GM18508 (cell line): ENCODE results near the gene PTPRN2.

ENCODE experiments used
- ATAC-seq: cut with Tn5 transposase; IDR thresholded peaks from one replicate; pipeline ENCODE4 v1.9.1; 2021; ENCODE audit warnings: moderate number of reproducible peaks; ENCODE audit not compliant: insufficient read depth, unreplicated experiment

PTPRN2 gene

DNA sequence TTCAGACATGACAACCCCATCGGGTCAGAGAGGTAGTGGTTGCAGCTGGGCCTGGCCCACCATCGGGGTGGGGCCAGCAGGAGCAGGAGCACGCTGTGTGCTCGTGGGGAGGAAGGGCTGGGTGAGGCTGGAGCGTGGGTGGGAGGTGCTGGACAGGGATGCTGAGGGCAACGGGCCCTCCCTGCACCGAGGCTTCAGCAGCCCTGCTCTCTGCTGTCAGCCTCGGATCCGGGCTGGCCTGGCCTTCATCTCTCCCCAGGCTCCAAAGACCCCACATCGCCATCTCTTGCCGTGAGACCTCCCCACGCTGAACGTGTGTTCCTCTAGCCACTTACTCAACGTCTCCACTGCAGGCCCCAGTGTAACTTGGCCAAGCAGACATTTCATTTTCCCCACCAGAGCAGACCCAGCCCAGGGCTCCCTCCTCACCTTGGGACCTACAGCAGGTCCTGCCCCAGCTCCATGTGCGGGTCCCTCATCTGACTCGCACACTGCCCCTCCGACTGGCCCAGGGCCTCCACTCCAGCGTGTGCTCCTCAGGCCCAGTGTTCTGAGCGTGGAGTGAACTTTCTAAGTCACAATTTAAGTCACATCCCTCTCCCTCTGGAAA lies 788.4 kb downstream of the PTPRN2 start:
- ATAC-seq = no peak

DNA sequence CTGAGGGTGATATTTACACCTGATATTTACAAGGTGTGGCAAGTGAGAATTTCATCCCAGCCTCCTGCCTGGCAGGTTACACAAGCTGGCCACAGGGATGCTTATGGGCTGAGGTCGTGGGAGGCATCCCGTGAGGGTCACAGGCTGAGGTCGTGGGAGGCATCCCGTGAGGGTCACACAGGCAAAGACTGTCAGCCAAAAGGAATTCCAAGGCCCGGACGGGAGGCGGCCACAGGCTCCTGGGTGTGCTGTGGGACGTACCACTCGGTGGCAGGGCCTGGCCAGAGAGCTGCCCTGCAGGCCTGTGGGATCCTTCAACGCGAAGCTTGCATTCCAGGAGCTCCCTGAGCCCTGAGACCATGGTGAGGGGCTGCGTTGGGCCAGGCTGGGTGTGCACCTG lies 790.3 kb downstream of the PTPRN2 start:
- no peak for ATAC-seq

DNA sequence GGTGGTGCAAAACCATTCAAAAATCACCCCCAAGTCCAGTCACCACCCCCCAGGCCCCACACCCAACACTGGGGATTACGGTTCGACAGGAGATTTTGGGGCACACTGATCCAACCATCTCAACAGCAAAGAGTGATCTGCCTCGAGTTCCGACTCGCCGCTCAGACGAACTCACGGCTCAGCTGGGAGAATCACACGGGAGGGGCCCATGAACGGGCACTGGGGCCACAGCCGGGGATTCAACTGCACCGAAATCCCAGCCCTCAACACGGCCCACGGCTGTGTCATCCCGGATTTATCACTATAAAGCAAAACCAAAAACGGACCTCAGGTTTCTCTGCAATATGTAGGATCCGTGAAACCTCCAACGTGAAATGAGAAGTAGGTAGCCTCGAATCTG lies 790.8 kb downstream of the PTPRN2 start:
- no peak for ATAC-seq

GRCh38 chr7:157795643-157796042 lies 792.0 kb downstream of the PTPRN2 start:
- ATAC-seq = no peak

DNA sequence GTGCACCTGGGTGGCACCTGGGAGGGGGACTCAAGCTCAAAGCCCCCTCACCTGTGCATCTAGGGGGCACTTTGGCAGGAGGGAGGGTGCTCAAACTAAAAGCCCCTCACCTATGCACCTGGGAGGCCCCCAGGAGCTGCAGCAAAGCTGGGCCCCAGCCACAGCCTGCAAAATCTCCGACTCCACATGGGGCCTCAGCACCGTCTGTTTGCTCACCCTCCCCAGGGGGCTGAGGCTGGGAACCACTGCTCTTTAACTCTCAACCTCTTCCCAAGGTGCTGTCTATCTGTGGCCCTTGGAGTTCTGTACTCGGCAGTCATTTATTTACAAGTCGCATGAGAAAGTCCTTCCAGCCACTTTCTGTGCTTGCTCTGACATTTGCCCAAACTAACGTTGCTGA lies 792.4 kb downstream of the PTPRN2 start:
- no peak for ATAC-seq

DNA sequence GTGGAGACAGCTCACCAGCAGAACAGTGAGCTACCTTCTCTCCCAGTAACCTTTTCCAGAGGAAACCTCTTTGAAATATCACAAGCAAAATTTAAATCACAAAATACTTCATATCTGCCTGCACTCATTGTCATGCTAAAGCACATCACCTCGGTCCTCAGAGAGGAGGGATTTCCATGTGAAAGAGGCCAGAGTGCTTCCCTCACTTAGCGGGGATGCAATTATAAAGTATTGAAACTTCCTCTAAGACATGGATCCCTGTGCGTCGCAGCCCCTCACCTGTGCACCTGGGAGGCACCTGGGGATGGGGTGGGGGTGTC lies 792.9 kb downstream of the PTPRN2 start:
- no peak for ATAC-seq

DNA sequence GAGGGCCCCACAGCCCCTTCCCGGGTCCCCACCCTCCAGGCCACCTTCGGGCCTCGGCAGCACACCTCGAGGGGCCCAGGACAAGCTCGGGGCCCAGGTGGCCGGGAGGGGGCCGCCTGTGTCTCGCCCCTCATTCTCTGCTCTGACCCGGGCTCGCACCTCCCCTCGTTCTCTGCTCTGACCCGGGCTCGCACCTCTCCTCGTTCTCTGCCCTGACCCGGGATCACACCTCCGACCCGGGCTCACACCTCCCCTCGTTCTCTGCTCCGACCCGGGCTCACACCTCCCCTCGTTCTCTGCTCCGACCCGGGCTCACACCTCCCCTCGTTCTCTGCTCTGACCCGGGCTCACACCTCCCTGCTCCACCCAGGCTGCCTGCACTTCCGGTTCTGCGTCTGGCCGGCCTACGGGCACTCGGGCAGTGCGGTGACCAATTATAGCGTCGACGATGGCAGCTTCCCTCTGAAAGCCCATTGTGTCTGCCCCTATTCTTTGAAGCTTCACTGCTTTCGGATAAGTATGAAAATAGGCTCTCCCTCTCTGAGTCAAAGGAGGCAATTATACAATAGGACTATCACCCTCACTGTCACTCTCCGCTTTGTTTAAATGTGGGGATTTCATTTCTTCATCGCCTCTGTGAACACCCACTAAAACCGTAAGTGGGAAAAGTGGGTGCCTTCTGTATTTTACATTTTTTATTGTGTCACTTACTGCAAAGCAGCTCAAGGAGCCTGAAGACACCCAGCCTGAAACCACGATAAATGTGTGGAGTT lies 793.5 kb downstream of the PTPRN2 start:
- ATAC-seq = no peak

DNA sequence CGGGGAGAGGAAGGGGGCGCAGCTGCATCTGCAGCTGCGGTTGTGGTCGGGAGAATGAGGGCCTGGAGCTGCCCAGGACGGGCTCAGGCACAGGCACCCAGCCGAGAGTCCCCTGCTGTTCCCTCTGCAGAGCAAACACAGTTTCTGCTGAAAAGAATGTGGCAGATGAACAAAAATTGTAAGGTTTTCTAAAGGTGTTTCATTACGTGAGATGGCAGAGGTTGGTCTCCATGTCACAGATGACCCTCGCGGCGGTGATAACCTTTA lies 794.6 kb downstream of the PTPRN2 start:
- ATAC-seq = no peak

DNA sequence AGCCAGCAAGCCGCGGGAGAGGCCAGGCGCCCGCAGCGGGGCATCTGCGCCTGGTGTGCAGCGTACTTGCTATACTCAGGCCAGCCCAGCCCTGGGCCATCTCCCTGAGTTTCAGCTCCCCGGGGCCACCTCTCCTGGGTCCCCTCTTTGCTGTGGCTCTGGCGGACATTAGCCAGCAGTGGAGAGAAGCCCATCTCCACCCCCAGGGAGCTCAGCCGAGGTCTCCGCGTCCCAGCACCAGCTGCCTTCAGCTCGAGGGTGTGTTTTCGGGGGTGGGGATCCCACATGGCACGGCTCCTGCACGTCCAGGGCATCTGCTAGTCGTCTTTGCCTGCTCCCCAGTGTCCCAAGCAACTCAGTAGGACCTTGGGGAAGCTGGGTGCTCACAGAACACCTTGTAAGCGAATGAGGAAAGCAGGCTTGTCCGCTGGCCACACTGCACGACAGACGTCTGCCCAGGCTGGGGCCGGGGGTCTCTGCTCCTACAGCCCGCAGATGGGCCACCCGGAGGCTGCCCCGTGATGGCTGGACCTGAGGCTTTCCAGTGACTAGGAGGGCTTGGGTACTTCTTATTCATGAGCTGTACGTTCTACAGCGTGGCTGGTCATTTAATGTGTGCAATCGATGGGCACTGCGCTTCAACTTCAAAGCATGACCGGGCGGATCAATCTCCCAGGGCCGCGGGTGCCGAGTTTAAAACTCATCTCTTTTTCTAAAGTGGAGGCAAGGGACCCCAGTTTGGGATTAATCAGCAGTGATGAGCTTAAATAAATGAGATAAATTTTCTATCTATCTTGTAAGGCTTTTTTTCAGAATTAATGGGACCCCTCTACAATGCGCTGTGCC lies 795.2 kb downstream of the PTPRN2 start:
- no peak for ATAC-seq

- no peak for ATAC-seq
Measured at GRCh38 chr7:157791666-157792065, 796.0 kb downstream of the PTPRN2 start.

- ATAC-seq = no peak
Measured at GRCh38 chr7:157791261-157791660, 796.4 kb downstream of the PTPRN2 start.

DNA sequence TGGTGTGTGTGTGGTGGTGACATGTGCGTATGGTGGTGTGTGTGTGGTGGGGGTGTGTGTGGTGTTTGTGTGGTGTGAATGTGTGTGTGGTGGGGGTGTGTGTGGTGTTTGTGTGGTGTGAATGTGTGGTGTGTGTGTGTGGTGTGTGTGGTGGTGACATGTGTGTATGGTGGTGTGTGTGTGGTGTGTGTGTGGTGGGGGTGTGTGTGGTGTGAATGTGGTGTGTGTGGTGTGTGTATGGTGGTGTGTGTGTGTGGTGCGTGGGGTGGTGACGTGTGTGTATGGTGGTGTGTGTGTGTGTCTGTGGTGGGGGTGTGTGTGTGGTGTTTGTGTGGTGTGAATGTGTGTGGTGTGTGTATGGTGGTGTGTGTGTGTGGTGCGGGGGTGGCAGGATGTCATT lies 797.7 kb downstream of the PTPRN2 start:
- no peak for ATAC-seq

GRCh38 chr7:157789094-157789493 lies 798.5 kb downstream of the PTPRN2 start:
- ATAC-seq = no peak

GRCh38 chr7:157788573-157788972 lies 799.0 kb downstream of the PTPRN2 start:
- ATAC-seq = no peak

DNA sequence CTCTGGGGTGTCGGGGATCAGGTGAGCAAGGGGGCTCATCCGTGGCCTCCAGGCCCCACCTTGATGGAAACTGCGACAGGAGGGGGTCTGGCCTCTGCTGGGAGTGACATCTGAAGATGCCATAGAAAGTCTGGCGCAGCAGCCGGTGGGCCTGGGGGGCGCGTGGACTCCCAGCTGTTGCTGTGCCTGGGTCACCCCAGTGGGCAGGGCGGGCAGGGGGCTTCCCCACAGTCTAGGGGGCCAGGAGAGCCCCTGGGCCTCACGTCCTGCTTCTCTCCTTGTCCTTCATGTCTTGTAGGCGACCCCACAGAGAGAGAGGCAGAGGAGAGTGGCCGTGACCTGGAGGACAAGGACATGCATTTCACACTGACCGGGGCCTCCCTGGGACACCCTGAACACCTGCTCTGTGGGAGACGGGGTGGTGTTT lies 800.3 kb downstream of the PTPRN2 start:
- no peak for ATAC-seq

- ATAC-seq = no peak
Measured at GRCh38 chr7:157786375-157787274, 801.0 kb downstream of the PTPRN2 start.

DNA sequence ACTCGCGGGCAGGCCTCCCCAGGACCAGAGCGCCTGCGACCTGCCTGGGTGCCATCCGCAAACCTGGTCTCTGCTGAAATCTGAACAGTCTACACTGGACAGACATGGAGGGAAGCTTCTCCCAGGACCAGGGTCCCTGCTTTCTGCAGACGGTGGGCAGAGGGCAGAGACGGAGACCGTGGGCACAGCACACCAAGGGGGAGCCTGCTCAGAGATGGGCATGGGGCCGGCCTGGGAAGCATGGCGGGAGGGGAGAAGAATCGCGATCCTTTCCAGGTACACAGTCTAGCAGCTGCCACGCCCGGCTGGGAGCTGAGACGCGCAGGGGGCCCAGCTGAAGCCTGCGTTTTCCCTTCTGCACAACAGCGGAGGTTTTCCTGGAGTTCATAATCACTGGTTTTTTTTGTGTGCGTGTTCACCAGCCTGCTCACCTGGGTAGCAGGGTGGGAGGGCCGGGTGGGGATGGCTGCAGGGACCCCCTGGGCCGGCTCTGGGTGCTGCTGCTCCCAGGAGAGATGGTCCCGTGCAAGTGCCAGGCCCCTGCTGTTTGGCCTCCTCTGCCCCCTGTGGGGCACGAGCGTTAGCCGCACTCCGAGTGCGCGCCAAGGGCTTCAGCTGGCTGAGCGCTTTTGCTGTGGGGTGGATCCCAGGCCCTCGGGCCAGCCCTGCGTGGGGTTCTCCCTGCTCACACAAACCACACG lies 802.0 kb downstream of the PTPRN2 start:
- ATAC-seq = no peak

GRCh38 chr7:157784979-157785441 lies 802.6 kb downstream of the PTPRN2 start:
- ATAC-seq = no peak

DNA sequence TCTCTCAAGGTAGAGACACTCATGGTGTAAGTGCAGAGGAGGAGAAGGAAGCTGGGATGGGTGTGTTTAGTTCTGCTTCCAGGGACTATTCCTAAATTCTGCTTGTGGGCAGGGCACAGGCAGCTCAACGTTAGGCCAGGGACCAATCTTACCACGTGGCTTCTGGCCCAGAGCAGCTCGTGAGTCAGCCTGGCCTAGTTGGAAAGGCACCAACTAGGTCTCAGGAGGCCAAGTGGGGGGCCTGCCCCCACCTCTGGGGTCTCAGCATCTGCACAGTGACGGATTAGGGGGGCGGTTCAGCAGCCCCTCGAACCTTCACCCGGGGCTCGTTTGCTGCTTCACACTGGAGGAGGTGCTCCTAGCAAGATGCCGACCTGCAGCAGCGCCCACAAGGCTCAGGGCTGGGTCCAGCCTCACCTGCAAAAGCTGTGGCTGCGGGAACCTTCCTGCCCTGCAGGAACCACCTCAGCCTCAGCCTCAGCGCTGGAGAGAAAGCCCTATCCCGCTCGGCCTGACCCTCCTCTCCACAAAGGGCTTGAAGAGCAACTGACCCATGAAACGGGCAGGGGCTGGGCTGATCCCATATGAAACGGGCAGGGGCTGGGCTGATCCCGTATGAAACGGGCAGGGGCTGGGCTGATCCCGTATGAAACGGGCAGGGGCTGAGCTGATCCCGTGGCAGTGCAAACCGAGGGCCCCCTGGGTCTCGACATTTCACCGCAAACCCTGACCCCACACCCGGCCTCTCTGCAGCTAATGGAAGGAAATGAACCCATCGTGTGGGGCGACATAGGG lies 803.4 kb downstream of the PTPRN2 start:
- ATAC-seq = no peak
